ES-I3 (cell line): Measurements from ENCODE around the gene CDCA3.
"Not testable (repeated sequence)": the region's sequence is repeated elsewhere in the genome, so short reads cannot be mapped to it uniquely, and the experiment has no call there.

Experiments used
- H3K36me3 ChIP-seq: 2 replicates; pipeline ENCODE4 v1.6.1; 2013; ENCODE audit warnings: mild to moderate bottlenecking, low read length, control low read depth, moderate library complexity; ENCODE audit not compliant: insufficient read depth
- H3K4me1 ChIP-seq: 2 replicates; pipeline ENCODE4 v1.6.1; 2013; ENCODE audit warnings: mild to moderate bottlenecking, control low read depth, low read length; ENCODE audit not compliant: insufficient read depth
- H3K9ac ChIP-seq: 2 replicates; pipeline ENCODE4 v1.6.1; 2013; ENCODE audit warnings: low read depth, mild to moderate bottlenecking, low read length, moderate library complexity
- H3K9me3 ChIP-seq: 2 replicates; pipeline ENCODE4 v1.6.1; 2013; ENCODE audit warnings: mild to moderate bottlenecking, low read length, moderate library complexity; ENCODE audit not compliant: control insufficient read depth, insufficient read depth

The CDCA3 gene

GRCh38 chr12:6851153-6851920, at the start of gene CDCA3:
TSS of gene CDCA3 (minus strand) at chr12:6851286. CDS start at chr12:6850952, 334 bp downstream.
- Histone ChIP-seq H3K36me3 (peaks cover 5% of the 10 kb centered on the region; the same call in 1 of the 2 replicates), H3K9me3 (no peaks in the 10 kb centered on the region), H3K4me1 (peaks cover 12% of the 10 kb centered on the region), H3K9ac (peak within 1 kb of the TSS; percentile 82)

DNA sequence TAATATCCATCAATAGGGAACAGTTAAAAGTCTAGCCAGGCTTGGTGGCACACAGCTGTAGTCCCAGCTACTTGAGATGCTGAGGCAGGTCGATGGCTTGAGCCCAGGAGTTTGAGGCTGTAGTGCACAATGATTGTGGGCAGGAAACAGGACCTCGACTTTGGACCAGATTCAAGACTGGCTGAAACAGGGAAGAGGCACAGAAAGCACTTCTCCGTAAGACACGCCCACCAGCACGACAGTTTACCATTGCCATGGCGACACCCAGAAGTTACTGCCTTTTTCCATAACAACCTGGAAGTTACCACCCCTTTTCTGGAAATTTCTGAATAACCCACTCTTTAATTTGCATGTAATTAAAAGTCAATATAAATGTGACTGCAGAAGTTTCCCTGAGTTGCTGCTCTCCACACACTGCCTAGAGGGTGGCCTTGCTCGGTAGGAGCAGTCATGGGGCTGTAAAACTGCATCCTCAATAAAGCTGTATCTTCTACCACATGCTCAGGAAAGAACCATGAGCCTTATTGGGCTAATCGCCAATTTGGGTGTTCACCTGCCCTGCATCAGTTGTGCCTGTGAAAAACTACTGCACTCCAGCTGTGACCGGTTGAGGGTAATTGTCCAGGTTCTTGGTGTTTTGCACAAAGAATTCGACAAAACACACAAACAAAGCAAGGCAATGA, 48.9 kb upstream of the CDCA3 start:
- H3K4me1 ChIP-seq = peaks cover 12% of the 10 kb centered on the region; the same call in 1 of the 2 replicates
- H3K9ac ChIP-seq = no peak overlapping the region
- H3K36me3 ChIP-seq = no peaks in the 10 kb centered on the region; the same call in 1 of the 2 replicates
- H3K9me3 ChIP-seq = no peaks in the 10 kb centered on the region

- H3K4me1 ChIP-seq = peaks cover 12% of the 10 kb centered on the region; the same call in 1 of the 2 replicates
These were observed 48.3 kb upstream of the CDCA3 start for GRCh38 chr12:6899427-6899826.

DNA sequence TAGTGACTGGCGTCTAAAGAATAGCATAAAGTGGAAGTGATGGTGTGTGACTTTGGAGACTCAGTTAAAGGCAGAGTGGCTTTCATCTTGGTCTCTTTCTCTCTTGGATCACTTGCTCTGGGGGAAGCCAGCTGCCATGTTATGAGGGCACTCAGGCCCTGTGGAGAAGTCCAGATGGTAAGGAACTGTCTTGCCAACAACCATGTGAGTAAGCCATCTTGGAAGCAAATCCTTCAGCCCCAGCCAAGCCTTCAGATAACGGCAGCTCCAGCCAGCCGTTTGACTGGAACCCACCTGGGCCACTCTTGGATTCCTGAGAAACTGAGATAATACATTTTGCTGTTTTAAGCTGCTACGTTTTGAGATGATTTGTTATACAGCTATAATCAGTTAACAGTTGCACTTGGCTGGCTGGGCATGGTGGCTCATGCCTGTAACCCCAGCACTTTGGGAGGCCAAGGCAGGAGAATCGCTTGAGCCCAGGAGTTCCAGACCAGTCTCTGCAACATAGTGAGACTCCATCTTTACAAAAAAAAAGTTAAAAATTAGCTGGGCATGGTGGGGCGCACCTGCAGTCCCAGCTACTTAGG, 45.9 kb upstream of the CDCA3 start:
- H3K9me3 ChIP-seq = no peaks in the 10 kb centered on the region
- 0 out of 2 replicates have a peak, but pooled peaks cover 2% of the 10 kb centered on the region for H3K4me1 ChIP-seq
- no peaks in the 10 kb centered on the region; the same call in 1 of the 2 replicates for H3K36me3 ChIP-seq
- no peak overlapping the region for H3K9ac ChIP-seq

More at GRCh38 chr12:6899427-6899826, 48.3 kb upstream of the CDCA3 start:
- no peaks in the 10 kb centered on the region; the same call in 1 of the 2 replicates for H3K36me3 ChIP-seq
- H3K9ac ChIP-seq = no peak overlapping the region
- no peaks in the 10 kb centered on the region for H3K9me3 ChIP-seq

GRCh38 chr12:6894321-6894720, 43.2 kb upstream of the CDCA3 start:
- 0 out of 2 replicates have a peak, but pooled peaks cover 2% of the 10 kb centered on the region for H3K36me3 ChIP-seq
- H3K9me3 ChIP-seq = no peaks in the 10 kb centered on the region
- no peak overlapping the region for H3K9ac ChIP-seq
- peaks cover 6% of the 10 kb centered on the region; the same call in 1 of the 2 replicates for H3K4me1 ChIP-seq

GRCh38 chr12:6892683-6893082, 41.6 kb upstream of the CDCA3 start:
- H3K9ac ChIP-seq, H3K9me3 ChIP-seq, H3K36me3 ChIP-seq: not testable (repeated sequence)
- peaks cover 14% of the 10 kb centered on the region for H3K4me1 ChIP-seq

DNA sequence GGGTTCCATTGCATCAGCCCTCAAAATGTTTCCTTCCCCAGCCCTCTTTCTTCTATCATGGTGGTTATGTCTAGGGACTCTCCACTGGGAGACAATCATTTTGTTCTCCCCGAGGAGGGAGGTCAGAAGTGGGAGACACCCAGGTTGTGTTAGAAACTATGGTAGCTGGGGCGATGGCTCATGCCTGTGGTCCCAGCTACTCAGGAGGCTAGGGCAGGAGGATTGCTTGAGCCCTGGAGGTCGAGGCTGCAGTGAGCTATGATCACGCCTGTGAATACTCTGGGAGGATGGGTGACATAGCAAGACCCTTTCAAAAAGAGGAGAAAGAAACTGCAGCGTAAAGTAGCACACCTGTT, 40.5 kb upstream of the CDCA3 start:
- 0 out of 2 replicates have a peak, but pooled peaks cover 2% of the 10 kb centered on the region for H3K36me3 ChIP-seq
- peaks cover 22% of the 10 kb centered on the region for H3K4me1 ChIP-seq
- H3K9me3 ChIP-seq = no peaks in the 10 kb centered on the region
- peak overlapping the region; percentile 47 for H3K9ac ChIP-seq

- Histone ChIP-seq H3K4me1 (peaks cover 22% of the 10 kb centered on the region), H3K9me3 (no peaks in the 10 kb centered on the region), H3K9ac (peak overlapping the region; percentile 47), H3K36me3 (0 out of 2 replicates have a peak, but pooled peaks cover 2% of the 10 kb centered on the region)
These were observed 39.9 kb upstream of the CDCA3 start for GRCh38 chr12:6890789-6891645.

DNA sequence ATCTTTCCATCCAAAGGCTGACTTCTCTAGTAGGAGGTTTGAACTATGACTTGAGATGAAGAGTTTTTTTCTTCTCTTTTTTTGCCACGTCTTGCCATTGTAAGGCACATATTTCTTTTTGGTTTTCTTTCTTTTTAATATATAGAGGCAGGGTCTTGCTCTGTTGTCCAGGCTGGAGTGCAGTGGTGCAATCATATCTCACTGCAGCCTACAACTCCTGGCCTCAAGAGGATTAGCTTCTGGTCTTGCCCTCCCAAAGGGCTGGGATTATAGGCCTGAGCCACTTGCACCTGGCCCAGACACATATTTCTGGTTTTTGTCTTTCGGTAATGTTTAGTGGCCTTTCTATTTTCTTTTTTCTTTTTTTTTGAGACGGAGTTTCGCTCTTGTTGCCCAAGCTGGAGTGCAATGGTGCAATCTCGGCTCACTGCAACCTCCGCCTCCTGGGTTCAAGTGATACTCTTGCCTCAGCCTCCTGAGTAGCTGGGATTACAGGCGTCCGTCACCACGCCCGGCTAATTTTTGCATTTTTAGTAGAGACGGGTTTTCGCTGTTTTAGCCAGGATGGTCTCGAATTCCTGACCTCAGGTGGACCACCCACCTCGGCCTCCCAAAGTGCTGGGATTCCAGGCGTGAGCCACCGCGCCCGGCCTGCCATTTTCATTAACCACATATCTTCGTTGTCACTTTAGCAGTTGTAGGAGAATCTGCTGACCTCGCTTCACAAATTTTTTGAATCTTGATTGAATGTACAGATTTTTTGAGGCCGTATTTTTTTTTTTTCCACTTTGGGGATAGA, 38.9 kb upstream of the CDCA3 start:
- Histone ChIP-seq H3K9ac (peak overlapping the region; percentile 25), H3K4me1 (peaks cover 24% of the 10 kb centered on the region)
- not testable (repeated sequence) for H3K36me3 ChIP-seq, H3K9me3 ChIP-seq

- peaks cover 29% of the 10 kb centered on the region for H3K4me1 ChIP-seq
- H3K9ac ChIP-seq, H3K9me3 ChIP-seq, H3K36me3 ChIP-seq: not testable (repeated sequence)
These were observed 37.7 kb upstream of the CDCA3 start for GRCh38 chr12:6888794-6889193.

GRCh38 chr12:6888360-6888759, 37.3 kb upstream of the CDCA3 start:
- Histone ChIP-seq H3K36me3 (0 out of 2 replicates have a peak, but pooled peaks cover 2% of the 10 kb centered on the region), H3K4me1 (peaks cover 29% of the 10 kb centered on the region), H3K9me3 (no peaks in the 10 kb centered on the region), H3K9ac (no peak overlapping the region)

- H3K9me3 ChIP-seq = no peaks in the 10 kb centered on the region
- no peak overlapping the region for H3K9ac ChIP-seq
- 0 out of 2 replicates have a peak, but pooled peaks cover 2% of the 10 kb centered on the region for H3K36me3 ChIP-seq
- peaks cover 29% of the 10 kb centered on the region for H3K4me1 ChIP-seq
These were observed 36.4 kb upstream of the CDCA3 start for GRCh38 chr12:6887460-6887859.

DNA sequence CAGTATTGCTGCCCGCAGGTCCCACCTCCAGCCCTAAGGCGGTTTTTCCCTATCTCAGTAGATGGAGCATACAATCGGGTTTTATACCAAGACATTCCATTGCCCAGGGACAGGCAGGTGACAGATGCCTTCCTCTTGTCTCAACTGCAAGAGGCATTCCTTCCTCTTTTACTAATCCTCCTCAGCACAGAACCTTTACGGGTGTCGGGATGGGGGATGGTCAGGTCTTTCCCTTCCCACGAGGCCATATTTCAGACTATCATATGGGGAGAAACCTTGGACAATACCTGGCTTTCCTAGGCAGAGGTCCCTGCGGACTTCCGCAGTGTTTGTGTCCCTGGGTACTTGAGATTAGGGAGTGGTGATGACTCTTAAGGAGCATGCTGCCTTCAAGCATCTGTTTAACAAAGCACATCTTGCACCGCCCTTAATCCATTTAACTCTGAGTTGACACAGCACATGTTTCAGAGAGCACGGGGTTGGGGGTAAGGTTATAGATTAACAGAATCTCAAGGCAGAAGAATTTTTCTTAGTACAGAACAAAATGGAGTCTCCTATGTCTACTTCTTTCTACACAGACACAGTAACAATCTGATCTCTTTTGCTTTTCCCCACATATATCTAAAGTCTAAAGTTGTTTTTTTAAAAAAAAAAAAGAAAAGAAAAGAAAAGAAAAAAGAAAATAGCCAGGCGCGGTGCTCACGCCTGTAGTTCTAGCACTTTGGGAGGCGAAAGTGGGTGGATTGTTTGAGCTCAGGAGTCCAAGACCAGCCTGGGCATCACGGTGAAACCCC, 35.3 kb upstream of the CDCA3 start:
- not testable (repeated sequence) for H3K36me3 ChIP-seq, H3K9me3 ChIP-seq, H3K9ac ChIP-seq
- peaks cover 29% of the 10 kb centered on the region for H3K4me1 ChIP-seq
